Ecto neural progenitor cell (in vitro differentiated cells): ENCODE measurements around the gene ADI1.
"Not testable (repeated sequence)": the region's sequence is repeated elsewhere in the genome, so short reads cannot be mapped to it uniquely, and the experiment has no call there.

Experiments used
- DNase-seq: peaks from one replicate; pipeline ENCODE4 v3.0.0-alpha.2; 2018; ENCODE audit warnings: low spot score

The ADI1 gene

GRCh38 chr2:3529316-3530025 lies 10.1 kb upstream of the ADI1 start:
- no peak for DNase-seq

GRCh38 chr2:3527886-3528785 lies 8.8 kb upstream of the ADI1 start:
- no peak for DNase-seq

GRCh38 chr2:3526871-3527270 lies 7.5 kb upstream of the ADI1 start:
- DNase-seq = no peak

- no peak for DNase-seq
Observed at GRCh38 chr2:3523551-3524041, 4.3 kb upstream of the ADI1 start.

- no peak for DNase-seq
Observed at GRCh38 chr2:3522961-3523421, 3.7 kb upstream of the ADI1 start.

- DNase-seq = no peak
Observed at GRCh38 chr2:3520591-3520990, 1.3 kb upstream of the ADI1 start.

GRCh38 chr2:3518496-3519254 lies 656 bp downstream of the ADI1 start:
- DNase-seq = peak; percentile 100

- DNase-seq = no peak
Observed at GRCh38 chr2:3517948-3518495, 1.3 kb downstream of the ADI1 start.

- DNase-seq = no peak
Observed at GRCh38 chr2:3516831-3517230, 2.5 kb downstream of the ADI1 start.

GRCh38 chr2:3515438-3515837 lies 3.9 kb downstream of the ADI1 start:
- DNase-seq = not testable (repeated sequence)

GRCh38 chr2:3513026-3513810 lies 6.1 kb downstream of the ADI1 start:
- peak; percentile 2 for DNase-seq

GRCh38 chr2:3512086-3512485 lies 7.2 kb downstream of the ADI1 start:
- DNase-seq = peak; percentile 28

GRCh38 chr2:3505771-3506170 lies 13.6 kb downstream of the ADI1 start:
- DNase-seq = peak; percentile 36

GRCh38 chr2:3504741-3505140 lies 14.6 kb downstream of the ADI1 start:
- DNase-seq = no peak

GRCh38 chr2:3503483-3503882 lies 15.8 kb downstream of the ADI1 start:
- no peak for DNase-seq

GRCh38 chr2:3503046-3503445 lies 16.3 kb downstream of the ADI1 start:
- DNase-seq = no peak

- peak; percentile 22 for DNase-seq
Observed at GRCh38 chr2:3500326-3500899, 18.9 kb downstream of the ADI1 start.

GRCh38 chr2:3498783-3499394 lies 20.4 kb downstream of the ADI1 start:
- peak; percentile 16 for DNase-seq

- not testable (repeated sequence) for DNase-seq
Observed at GRCh38 chr2:3496708-3497080, 22.6 kb downstream of the ADI1 start.

- DNase-seq = peak; percentile 23
Observed at GRCh38 chr2:3494984-3495666, 24.2 kb downstream of the ADI1 start.
